HepG2 (cell line): ENCODE measurements around the gene NOTUM. TPM values are rescaled to one million over a fixed set of nuclear protein-coding genes. Genes with fewer than 3 reads are reported as not detected.

Source experiments
- ARHGAP35 ChIP-seq: sonication (generic); formaldehyde crosslinking; IDR thresholded peaks from 2 replicates; pipeline ENCODE4 v1.9.0; 2022; ENCODE audit warnings: mild to moderate bottlenecking, inconsistent platforms, moderate library complexity, missing genetic modification reagents, borderline replicate concordance
- DNMT1 ChIP-seq: sonication (generic); formaldehyde crosslinking; IDR thresholded peaks from 2 replicates; pipeline ENCODE4 v1.5.1; 2020; ENCODE audit warnings: mild to moderate bottlenecking, missing genetic modification reagents
- FOXO1 ChIP-seq: sonication (generic); formaldehyde crosslinking; IDR thresholded peaks from 2 replicates; pipeline ENCODE4 v1.4.0; 2020; ENCODE audit warnings: missing genetic modification reagents
- KDM3A ChIP-seq: IDR thresholded peaks from 2 replicates; pipeline ENCODE4 v1.6.1; 2018; ENCODE audit warnings: low read depth, missing compliant biosample characterization
- KLF12 ChIP-seq: sonication (generic); formaldehyde crosslinking; IDR thresholded peaks from 2 replicates; pipeline ENCODE4 v1.4.0; 2020; ENCODE audit warnings: missing genetic modification reagents, borderline replicate concordance
- MXD1 ChIP-seq: sonication (generic); formaldehyde crosslinking; IDR thresholded peaks from 2 replicates; pipeline ENCODE4 v1.4.0; 2020; ENCODE audit warnings: mild to moderate bottlenecking, missing genetic modification reagents
- NFAT5 ChIP-seq: sonication (generic); formaldehyde crosslinking; IDR thresholded peaks from 2 replicates; pipeline ENCODE4 v1.4.0; 2020; ENCODE audit warnings: missing genetic modification reagents
- PHF20 ChIP-seq: sonication (generic); formaldehyde crosslinking; IDR thresholded peaks from 2 replicates; pipeline ENCODE4 v1.5.0; 2020; ENCODE audit warnings: mild to moderate bottlenecking, missing genetic modification reagents
- SNAPC5 ChIP-seq: sonication (generic); formaldehyde crosslinking; IDR thresholded peaks from 2 replicates; pipeline ENCODE4 v1.8.1; 2023; ENCODE audit warnings: mild to moderate bottlenecking, missing genetic modification reagents, borderline replicate concordance
- SOX13 ChIP-seq, 3 experiments: fragments of 450-650 bp in 1 of 3; sonication (generic) in 1 of 3; formaldehyde crosslinking in 1 of 3; IDR thresholded peaks in 2 of 3; conservative IDR thresholded peaks in 1 of 3; 2 replicates each; pipeline versions ENCODE4 v1.5.0 to v1.6.1; 2016 to 2020; ENCODE audit warnings: antibody characterized with exemption in 1 of 3, mild to moderate bottlenecking in 1 of 3, missing compliant biosample characterization in 1 of 3, missing genetic modification reagents in 1 of 3, moderate library complexity in 1 of 3
- SOX5 ChIP-seq: IDR thresholded peaks from 2 replicates; pipeline ENCODE4 v1.6.1; 2016; ENCODE audit warnings: borderline replicate concordance
- THAP8 ChIP-seq: sonication (generic); formaldehyde crosslinking; IDR thresholded peaks from 2 replicates; pipeline ENCODE4 v1.5.1; 2020; ENCODE audit warnings: missing genetic modification reagents, mild to moderate bottlenecking, borderline replicate concordance
- ZNF138 ChIP-seq: sonication (generic); formaldehyde crosslinking; IDR thresholded peaks from 2 replicates; pipeline ENCODE4 v1.5.0; 2020; ENCODE audit warnings: mild to moderate bottlenecking, low read depth, missing genetic modification reagents
- ZNF292 ChIP-seq: sonication (generic); formaldehyde crosslinking; IDR thresholded peaks from 2 replicates; pipeline ENCODE4 v1.8.1; 2022; ENCODE audit warnings: mild to moderate bottlenecking, low read depth, missing genetic modification reagents, borderline replicate concordance
- ZNF382 ChIP-seq: sonication (generic); formaldehyde crosslinking; IDR thresholded peaks from 2 replicates; pipeline ENCODE4 v1.5.0; 2020; ENCODE audit warnings: missing genetic modification reagents, mild to moderate bottlenecking, borderline replicate concordance
- ZNF431 ChIP-seq: sonication (generic); formaldehyde crosslinking; IDR thresholded peaks from 2 replicates; pipeline ENCODE4 v1.9.0; 2022; ENCODE audit warnings: missing genetic modification reagents, low read depth, mild to moderate bottlenecking, borderline replicate concordance
- ZNF563 ChIP-seq: sonication (generic); formaldehyde crosslinking; IDR thresholded peaks from 2 replicates; pipeline ENCODE4 v1.8.0; 2022; ENCODE audit warnings: mild to moderate bottlenecking, moderate library complexity, missing genetic modification reagents
- ZNF616 ChIP-seq: sonication (generic); formaldehyde crosslinking; IDR thresholded peaks from 2 replicates; pipeline ENCODE4 v1.5.0; 2020; ENCODE audit warnings: low read depth, mild to moderate bottlenecking, missing genetic modification reagents
- polyA plus RNA-seq, 8 experiments: library from polyadenylated mRNA; depleted of rRNA in 3 of 8; stranded (reverse) in 7 of 8; unstranded in 1 of 8; fragments of >200 nt; fragmentation: Illumina TruSeq in 4 of 8; extraction: Trizol in 4 of 8; gene quantifications; 2 replicates each; pipeline versions ENCODE4 v1.2.1 to v1.2.3, GENCODE V29; 2011 to 2016; ENCODE audit warnings: low read depth in 4 of 8, missing spikeins in 1 of 8, mixed read lengths in 1 of 8; ENCODE audit not compliant: insufficient read depth in 1 of 8
- total RNA-seq, 5 experiments: library from RNA; depleted of rRNA; stranded (reverse); fragments of >200 nt; fragmentation: Illumina TruSeq; extraction: Trizol; gene quantifications; 2 replicates each; pipeline ENCODE4 v1.2.3, GENCODE V29; 2016; ENCODE audit warnings: low read depth in 1 of 5
- TF ChIP-seq, protein P1 (sequence below): sonication (generic); formaldehyde crosslinking; IDR thresholded peaks from 2 replicates; pipeline ENCODE4 v1.4.0; 2020; ENCODE audit warnings: mild to moderate bottlenecking, missing genetic modification reagents, borderline replicate concordance

NOTUM gene
- total and polyA plus RNA-seq, 2 of the 13 experiments (the other 11 are each of a cell fraction or from before 2014, with no cell fraction given): 150 to 160 TPM

GRCh38 chr17:81967533-81968395 lies 6.8 kb upstream of the NOTUM start (continued):
- TF ChIP-seq KDM3A (CRISPR knock-in tag) (peak; percentile 96), MXD1 (peak; percentile 93), ARHGAP35 (no peak), ZNF382 (no peak), ZNF563 (CRISPR knock-in tag) (peak; percentile 82), ZNF292 (CRISPR knock-in tag) (peak; percentile 95), FOXO1 (CRISPR knock-in tag) (peak; percentile 89), SOX5 (CRISPR knock-in tag) (no peak; the same call in none of the 2 replicates), KLF12 (CRISPR knock-in tag) (peak; percentile 98; the same call in 1 of the 2 replicates), SNAPC5 (CRISPR knock-in tag) (no peak), ZNF138 (CRISPR knock-in tag) (no peak), THAP8 (CRISPR knock-in tag) (0 out of 2 replicates have a peak, but pooled peaks have one; percentile 65), ZNF431 (0 out of 2 replicates have a peak, but pooled peaks have one; percentile 45), DNMT1 (CRISPR knock-in tag) (no peak; the same call in 1 of the 2 replicates), SOX13 (IDR thresholded peaks at IDR 0.05) (peak; percentile 80; the same call in 1 of the 2 replicates), SOX13 (CRISPR knock-in tag; conservative IDR thresholded peaks at IDR 0.05 in 1 of 2, IDR thresholded peaks at IDR 0.05 in 1 of 2) (peak in 1 of 2 experiments; percentile 85; a peak in 2 of 4 replicates), PHF20 (peak; percentile 54; the same call in 1 of the 2 replicates), NFAT5 (no peak; the same call in 1 of the 2 replicates), ZNF616 (CRISPR knock-in tag) (peak; percentile 95; the same call in 1 of the 2 replicates)
- TF ChIP-seq, protein P1, sequence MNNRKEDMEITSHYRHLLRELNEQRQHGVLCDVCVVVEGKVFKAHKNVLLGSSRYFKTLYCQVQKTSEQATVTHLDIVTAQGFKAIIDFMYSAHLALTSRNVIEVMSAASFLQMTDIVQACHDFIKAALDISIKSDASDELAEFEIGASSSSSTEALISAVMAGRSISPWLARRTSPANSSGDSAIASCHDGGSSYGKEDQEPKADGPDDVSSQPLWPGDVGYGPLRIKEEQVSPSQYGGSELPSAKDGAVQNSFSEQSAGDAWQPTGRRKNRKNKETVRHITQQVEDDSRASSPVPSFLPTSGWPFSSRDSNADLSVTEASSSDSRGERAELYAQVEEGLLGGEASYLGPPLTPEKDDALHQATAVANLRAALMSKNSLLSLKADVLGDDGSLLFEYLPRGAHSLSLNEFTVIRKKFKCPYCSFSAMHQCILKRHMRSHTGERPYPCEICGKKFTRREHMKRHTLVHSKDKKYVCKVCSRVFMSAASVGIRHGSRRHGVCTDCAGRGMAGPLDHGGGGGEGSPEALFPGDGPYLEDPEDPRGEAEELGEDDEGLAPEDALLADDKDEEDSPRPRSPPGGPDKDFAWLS (CRISPR knock-in tag): 0 out of 2 replicates have a peak, but pooled peaks have one; percentile 75
